ENCODE results near the gene GRIK4. TPM values are rescaled to one million over a fixed set of nuclear protein-coding genes. Genes with fewer than 3 reads are reported as not detected.

GRIK4 gene
- total RNA-seq, 4 donors from 2014 or later: 0.09 TPM; not detected in 3

DNA sequence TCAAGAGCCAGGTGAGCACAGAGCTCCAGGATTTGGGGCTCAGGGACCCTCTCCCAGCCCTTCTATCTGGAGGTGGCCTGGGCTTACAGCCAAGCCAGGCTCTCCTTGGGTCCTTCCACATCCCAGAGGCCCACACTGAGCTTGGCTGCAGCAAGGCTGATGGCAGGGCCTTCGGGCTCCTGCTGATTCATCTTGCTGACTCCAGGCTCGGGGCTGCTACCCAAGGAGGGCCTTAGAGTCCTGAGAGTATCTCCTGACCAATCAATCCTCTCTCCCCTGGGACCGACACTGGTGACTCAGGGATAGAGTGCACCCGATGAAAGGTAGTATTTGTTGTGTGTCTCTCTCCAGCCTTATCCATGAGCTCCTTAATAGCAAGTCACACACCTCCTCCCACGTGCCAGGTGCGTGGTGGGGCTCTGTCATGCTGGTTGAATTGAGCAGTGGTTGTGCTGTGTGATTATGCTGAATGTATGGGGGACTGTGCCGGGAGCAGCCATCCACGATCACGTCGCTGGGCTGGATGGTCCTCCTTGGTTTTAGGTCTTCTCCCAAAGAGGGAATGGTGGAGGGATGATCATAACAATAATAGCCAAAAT is 62.3 kb downstream of the GRIK4 start:
- ATAC-seq (ENCODE audit: low FRiP score) (no peak), DNase-seq (ENCODE audit: low spot score) (no peak)
- no peak for TF ChIP-seq CTCF (IDR thresholded peaks at IDR 0.05)

- TF ChIP-seq CTCF (IDR thresholded peaks at IDR 0.05): no peak
- ATAC-seq (ENCODE audit: low FRiP score) (no peak), DNase-seq (ENCODE audit: low spot score) (no peak)
Observed at GRCh38 chr11:120574876-120575275, 63.3 kb downstream of the GRIK4 start.

- no peak for TF ChIP-seq CTCF (IDR thresholded peaks at IDR 0.05)
- no peak for ATAC-seq (ENCODE audit: low FRiP score)
- DNase-seq (ENCODE audit: low spot score): no peak
Observed at GRCh38 chr11:120575461-120575860, 63.9 kb downstream of the GRIK4 start.

DNA sequence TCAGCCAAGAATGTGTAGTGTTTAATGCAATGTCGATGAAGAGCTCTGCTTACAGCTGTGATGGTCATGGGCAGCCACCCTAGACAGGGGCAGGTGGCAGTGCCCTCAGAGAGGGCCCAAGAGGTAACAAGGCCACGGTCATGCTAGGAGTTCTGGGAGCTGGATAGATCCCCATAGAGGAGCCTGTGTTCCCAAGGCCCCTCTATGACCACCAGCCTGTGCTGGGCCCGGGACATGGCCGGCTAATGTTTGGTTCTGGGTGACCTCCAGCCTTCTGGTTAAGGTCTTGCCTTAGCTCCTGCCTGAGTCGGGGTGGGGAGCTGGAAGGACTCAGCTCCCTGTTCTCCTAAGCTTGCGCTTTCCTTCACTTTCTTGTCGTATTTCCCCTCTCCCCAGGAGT is 65.1 kb downstream of the GRIK4 start:
- no peak for ATAC-seq (ENCODE audit: low FRiP score)
- no peak for DNase-seq (ENCODE audit: low spot score)

GRCh38 chr11:120577041-120577440 is 65.5 kb downstream of the GRIK4 start:
- TF ChIP-seq CTCF (IDR thresholded peaks at IDR 0.05): no peak
- no peak for DNase-seq (ENCODE audit: low spot score)
- ATAC-seq (ENCODE audit: low FRiP score): no peak

More for the DNA sequence above, 65.1 kb downstream of the GRIK4 start:
- no peak for TF ChIP-seq CTCF (IDR thresholded peaks at IDR 0.05)

DNA sequence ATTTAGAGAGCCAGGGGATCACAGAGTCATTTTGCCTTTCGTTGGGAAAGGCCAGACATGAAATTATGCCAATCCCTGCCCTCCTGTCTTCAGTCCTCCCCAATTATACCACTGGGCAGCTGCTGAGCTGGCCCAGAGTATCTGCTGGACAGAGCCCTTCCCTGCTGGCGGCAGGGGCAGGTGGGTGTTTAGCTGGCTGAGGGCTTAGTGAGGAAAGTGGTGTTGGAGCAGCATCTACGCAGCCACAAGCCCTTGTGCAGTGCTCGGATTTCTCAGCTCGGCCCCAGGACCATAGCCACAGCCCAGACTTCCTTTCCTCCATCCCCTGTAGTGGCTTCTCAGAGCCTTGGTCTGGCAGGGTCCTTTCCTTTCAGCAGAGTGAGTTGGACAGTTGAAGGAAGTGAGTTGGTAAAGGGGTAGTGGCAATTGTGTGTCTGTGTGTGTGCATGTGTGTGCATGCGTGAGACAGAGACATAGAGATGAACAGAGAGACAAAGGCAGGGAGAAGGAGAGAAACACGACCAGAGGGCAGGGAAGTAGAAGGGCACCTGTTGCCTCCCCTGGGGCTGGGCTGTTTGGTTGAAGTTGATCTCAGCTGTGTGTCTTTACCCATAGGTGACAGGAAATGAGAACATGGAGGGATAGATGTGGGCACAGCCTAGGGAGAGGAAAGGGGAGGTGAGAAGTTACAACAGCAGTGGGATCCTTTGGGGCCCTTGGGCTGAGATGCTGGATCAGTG is 66.2 kb downstream of the GRIK4 start:
- TF ChIP-seq CTCF (IDR thresholded peaks at IDR 0.05): no peak
- ATAC-seq (ENCODE audit: low FRiP score) (no peak), DNase-seq (ENCODE audit: low spot score) (no peak)

Measured in omental fat pad (tissue), 4 donors.